Esophagus (tissue), 2 donors: Measurements from ENCODE around the gene RETREG1. TPM values are rescaled to one million over a fixed set of nuclear protein-coding genes. Genes with fewer than 3 reads are reported as not detected.

ENCODE experiments used
- H3K27ac ChIP-seq, 2 donors: one replicate each; pipeline ENCODE4 v1.5.1; 2013; ENCODE audit warnings: low read depth in 2 of 2, mild to moderate bottlenecking in 2 of 2, inconsistent platforms in 1 of 2, low read length in 1 of 2, moderate library complexity in 1 of 2
- H3K27me3 ChIP-seq, 2 donors: one replicate each; pipeline ENCODE4 v1.6.1; 2013; ENCODE audit warnings: low read length in 2 of 2, control low read depth in 1 of 2, mild to moderate bottlenecking in 1 of 2; ENCODE audit not compliant: insufficient read depth in 2 of 2, control insufficient read depth in 1 of 2
- H3K36me3 ChIP-seq, 2 donors: one replicate each; pipeline ENCODE4 v1.6.1; 2013; ENCODE audit warnings: low read length in 1 of 2; ENCODE audit not compliant: control insufficient read depth in 2 of 2, insufficient read depth in 2 of 2
- H3K4me1 ChIP-seq, 2 donors: one replicate each; pipeline ENCODE4 v1.6.1; 2013; ENCODE audit warnings: low read length in 1 of 2; ENCODE audit not compliant: control insufficient read depth in 2 of 2, insufficient read depth in 2 of 2
- H3K4me3 ChIP-seq, 2 donors: one replicate each; pipeline ENCODE4 v1.5.1; 2013; ENCODE audit warnings: low read length in 2 of 2, mild to moderate bottlenecking in 2 of 2, low read depth in 1 of 2, moderate library complexity in 1 of 2
- H3K9me3 ChIP-seq, 2 donors: one replicate each; pipeline ENCODE4 v1.6.1; 2013; ENCODE audit warnings: mild to moderate bottlenecking in 2 of 2, low read depth in 1 of 2, low read length in 1 of 2, moderate library complexity in 1 of 2; ENCODE audit not compliant: control insufficient read depth in 2 of 2, insufficient read depth in 1 of 2
- WGBS, 2 donors: extraction: QIAGEN DNeasy Blood & Tissue Kit; methylation state at CpG; one replicate each; pipeline ENCODE4 v1.1.7; 2013; 5-methylcytosine and 5-hydroxymethylcytosine counted together
- polyA plus RNA-seq, 2 donors: library from polyadenylated mRNA; stranded (reverse); fragments of 200-250 nt; gene quantifications; one replicate each; pipeline ENCODE4 v1.2.3, GENCODE V29; 2013
- donor health status: healthy with polysubstance abuse.
- donor health status: Bipolar disorder and iron deficiency.

Gene RETREG1, protein sequence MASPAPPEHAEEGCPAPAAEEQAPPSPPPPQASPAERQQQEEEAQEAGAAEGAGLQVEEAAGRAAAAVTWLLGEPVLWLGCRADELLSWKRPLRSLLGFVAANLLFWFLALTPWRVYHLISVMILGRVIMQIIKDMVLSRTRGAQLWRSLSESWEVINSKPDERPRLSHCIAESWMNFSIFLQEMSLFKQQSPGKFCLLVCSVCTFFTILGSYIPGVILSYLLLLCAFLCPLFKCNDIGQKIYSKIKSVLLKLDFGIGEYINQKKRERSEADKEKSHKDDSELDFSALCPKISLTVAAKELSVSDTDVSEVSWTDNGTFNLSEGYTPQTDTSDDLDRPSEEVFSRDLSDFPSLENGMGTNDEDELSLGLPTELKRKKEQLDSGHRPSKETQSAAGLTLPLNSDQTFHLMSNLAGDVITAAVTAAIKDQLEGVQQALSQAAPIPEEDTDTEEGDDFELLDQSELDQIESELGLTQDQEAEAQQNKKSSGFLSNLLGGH
- 1 to 10 TPM; 1.0 TPM for polyA plus RNA-seq

DNA sequence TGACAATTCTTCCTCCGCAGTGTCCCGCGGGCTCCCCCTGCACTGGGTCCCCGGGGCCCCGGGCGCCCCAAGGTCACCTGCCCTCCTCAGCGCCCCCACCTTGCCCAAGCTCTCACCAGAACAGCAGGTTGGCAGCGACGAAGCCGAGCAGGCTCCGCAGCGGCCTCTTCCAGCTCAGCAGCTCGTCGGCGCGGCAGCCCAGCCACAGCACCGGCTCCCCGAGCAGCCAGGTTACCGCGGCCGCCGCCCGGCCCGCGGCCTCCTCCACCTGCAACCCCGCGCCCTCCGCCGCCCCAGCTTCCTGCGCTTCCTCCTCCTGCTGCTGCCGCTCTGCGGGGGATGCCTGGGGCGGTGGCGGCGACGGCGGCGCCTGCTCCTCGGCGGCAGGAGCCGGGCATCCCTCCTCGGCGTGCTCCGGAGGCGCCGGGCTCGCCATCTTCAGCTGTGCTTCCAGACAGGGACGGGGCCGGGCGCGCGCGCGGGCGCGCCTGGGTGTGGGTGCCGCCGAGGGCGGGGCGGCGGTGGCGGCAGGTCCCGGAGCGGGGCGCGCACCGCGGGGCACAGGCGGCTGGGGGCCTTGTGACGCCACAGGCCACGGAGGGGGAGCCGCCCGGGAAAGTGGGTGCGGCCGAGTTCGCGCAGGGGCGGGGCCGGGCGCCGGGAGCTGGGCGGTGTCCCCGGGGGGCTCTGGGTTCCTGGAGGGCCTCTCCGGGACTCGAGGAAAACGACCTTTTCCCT, at the start of gene RETREG1:
Gene RETREG1 (minus strand): TSS at position 462 of the 738 bp plus-strand sequence. CDS start 26 bp downstream, at position 436.
- H3K36me3 ChIP-seq: no peaks in the 10 kb centered on the region
- H3K27ac ChIP-seq: peak within 1 kb of the TSS; percentile 36 to 47
- H3K27me3 ChIP-seq: no peaks in the 10 kb centered on the region
- 0 to 1% methylated on average over 53 to 86 of the region's 86 CpGs for WGBS, 2 donors
- peaks cover 5 to 7% of the 10 kb centered on the region in 2 donors for H3K4me1 ChIP-seq
- H3K9me3 ChIP-seq: no peaks in the 10 kb centered on the region
- H3K4me3 ChIP-seq: peak within 1 kb of the TSS; percentile 64 to 69

GRCh38 chr5:16666130-16666882, 49.5 kb upstream of the RETREG1 start:
- Histone ChIP-seq H3K9me3 (no peaks in the 10 kb centered on the region), H3K4me3 (no peak overlapping the region), H3K4me1 (no peaks in the 10 kb centered on the region), H3K36me3 (peaks cover 0 to 13% of the 10 kb centered on the region in 2 donors), H3K27me3 (no peaks in the 10 kb centered on the region), H3K27ac (no peak overlapping the region)
- WGBS, 2 donors: 56 to 62% methylated on average over 19 of the region's 19 CpGs

DNA sequence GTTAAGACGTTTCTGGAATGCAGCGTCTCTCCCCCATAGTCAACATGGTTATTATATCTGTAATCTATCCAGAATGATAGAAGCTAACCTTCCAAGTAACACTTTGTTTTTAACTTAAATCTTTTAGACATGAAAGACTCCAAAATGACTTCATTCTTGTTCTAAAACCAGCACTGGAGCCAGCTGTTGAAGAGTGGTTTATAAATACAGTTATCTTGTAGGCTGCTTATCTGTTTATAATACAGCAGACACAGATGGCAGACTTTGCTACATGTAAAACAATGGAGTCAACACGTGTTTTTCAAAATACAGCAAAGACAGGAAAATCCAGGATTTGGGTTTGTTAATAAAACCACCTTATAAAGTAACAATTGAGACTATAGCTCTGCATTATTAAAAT, 48.8 kb upstream of the RETREG1 start:
- H3K27ac ChIP-seq: no peak overlapping the region
- WGBS, 2 donors: 30 to 35% methylated on average over 3 of the region's 3 CpGs

GRCh38 chr5:16664368-16664767, 47.6 kb upstream of the RETREG1 start:
- 91 to 94% methylated on average over 5 of the region's 5 CpGs for WGBS, 2 donors
- H3K36me3 ChIP-seq: peaks cover 0 to 6% of the 10 kb centered on the region in 2 donors
- no peaks in the 10 kb centered on the region for H3K9me3 ChIP-seq
- no peaks in the 10 kb centered on the region for H3K27me3 ChIP-seq
- H3K4me3 ChIP-seq: no peak overlapping the region
- no peaks in the 10 kb centered on the region for H3K4me1 ChIP-seq
- H3K27ac ChIP-seq: no peak overlapping the region

More for the DNA sequence above, 48.8 kb upstream of the RETREG1 start:
- Histone ChIP-seq H3K9me3 (no peaks in the 10 kb centered on the region), H3K27me3 (no peaks in the 10 kb centered on the region), H3K4me1 (no peaks in the 10 kb centered on the region), H3K36me3 (peaks cover 0 to 9% of the 10 kb centered on the region in 2 donors), H3K4me3 (no peak overlapping the region)

- H3K36me3 ChIP-seq: peaks cover 0 to 6% of the 10 kb centered on the region in 2 donors
- no peaks in the 10 kb centered on the region for H3K4me1 ChIP-seq
- no peaks in the 10 kb centered on the region for H3K27me3 ChIP-seq
- WGBS, 2 donors: 84 to 86% methylated on average over 4 of the region's 4 CpGs
- no peak overlapping the region for H3K4me3 ChIP-seq
- no peak overlapping the region for H3K27ac ChIP-seq
- no peaks in the 10 kb centered on the region for H3K9me3 ChIP-seq
Observed at GRCh38 chr5:16663840-16664239, 47.0 kb upstream of the RETREG1 start.

DNA sequence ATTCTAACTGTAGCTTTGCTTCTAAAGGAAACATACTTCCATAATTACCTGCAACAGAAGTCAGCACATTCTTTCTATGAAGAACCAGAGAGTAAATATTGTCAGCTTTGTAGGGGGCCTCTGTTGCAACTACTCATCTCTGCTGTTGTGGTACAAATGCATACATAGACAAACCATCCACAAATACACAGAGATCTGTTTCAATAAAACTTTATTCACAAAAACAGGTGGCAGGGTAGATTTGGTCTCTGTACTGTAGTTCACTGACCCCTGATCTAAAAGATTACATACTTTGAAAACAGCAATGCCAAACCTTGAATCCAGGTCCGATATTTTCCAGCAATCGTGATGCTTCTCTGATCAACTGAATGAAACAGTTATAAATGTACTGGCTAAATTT, 44.9 kb upstream of the RETREG1 start:
- Histone ChIP-seq H3K27ac (no peak overlapping the region), H3K36me3 (peaks cover 0 to 6% of the 10 kb centered on the region in 2 donors), H3K27me3 (no peaks in the 10 kb centered on the region), H3K4me3 (no peak overlapping the region), H3K4me1 (no peaks in the 10 kb centered on the region), H3K9me3 (no peaks in the 10 kb centered on the region)
- 90 to 94% methylated on average over 2 of the region's 2 CpGs for WGBS, 2 donors

- 72 to 94% methylated on average over 5 of the region's 5 CpGs for WGBS, 2 donors
- no peaks in the 10 kb centered on the region for H3K9me3 ChIP-seq
- no peaks in the 10 kb centered on the region for H3K4me1 ChIP-seq
- no peak overlapping the region for H3K4me3 ChIP-seq
- H3K36me3 ChIP-seq: peaks cover 0 to under 1% of the 10 kb centered on the region in 2 donors
- H3K27ac ChIP-seq: no peak overlapping the region
- no peaks in the 10 kb centered on the region for H3K27me3 ChIP-seq
Observed at GRCh38 chr5:16660982-16661381, 44.2 kb upstream of the RETREG1 start.

DNA sequence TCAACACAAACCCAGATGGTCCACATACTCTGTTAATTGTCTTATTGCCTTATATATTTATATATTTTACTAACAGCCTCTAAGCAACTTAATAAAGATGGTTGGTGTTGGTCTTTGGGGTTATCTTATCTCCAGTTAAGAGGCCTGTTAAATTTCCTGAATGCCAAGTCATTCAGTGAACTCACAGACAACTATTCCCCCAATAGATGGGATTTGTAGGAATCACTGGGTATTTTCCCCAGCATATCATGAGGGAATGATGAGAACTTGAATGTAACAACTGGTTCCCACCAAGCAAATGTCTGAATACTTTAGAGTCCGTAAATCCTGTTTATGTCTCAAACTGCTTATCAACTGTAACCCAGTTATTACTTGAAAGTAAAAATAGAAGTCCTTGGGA, 42.7 kb upstream of the RETREG1 start:
- no peaks in the 10 kb centered on the region for H3K4me1 ChIP-seq
- no peaks in the 10 kb centered on the region for H3K36me3 ChIP-seq
- H3K27me3 ChIP-seq: no peaks in the 10 kb centered on the region
- H3K9me3 ChIP-seq: no peaks in the 10 kb centered on the region
- no peak overlapping the region for H3K4me3 ChIP-seq
- H3K27ac ChIP-seq: no peak overlapping the region
- 84 to 85% methylated on average over 1 of the region's 1 CpG for WGBS, 2 donors

DNA sequence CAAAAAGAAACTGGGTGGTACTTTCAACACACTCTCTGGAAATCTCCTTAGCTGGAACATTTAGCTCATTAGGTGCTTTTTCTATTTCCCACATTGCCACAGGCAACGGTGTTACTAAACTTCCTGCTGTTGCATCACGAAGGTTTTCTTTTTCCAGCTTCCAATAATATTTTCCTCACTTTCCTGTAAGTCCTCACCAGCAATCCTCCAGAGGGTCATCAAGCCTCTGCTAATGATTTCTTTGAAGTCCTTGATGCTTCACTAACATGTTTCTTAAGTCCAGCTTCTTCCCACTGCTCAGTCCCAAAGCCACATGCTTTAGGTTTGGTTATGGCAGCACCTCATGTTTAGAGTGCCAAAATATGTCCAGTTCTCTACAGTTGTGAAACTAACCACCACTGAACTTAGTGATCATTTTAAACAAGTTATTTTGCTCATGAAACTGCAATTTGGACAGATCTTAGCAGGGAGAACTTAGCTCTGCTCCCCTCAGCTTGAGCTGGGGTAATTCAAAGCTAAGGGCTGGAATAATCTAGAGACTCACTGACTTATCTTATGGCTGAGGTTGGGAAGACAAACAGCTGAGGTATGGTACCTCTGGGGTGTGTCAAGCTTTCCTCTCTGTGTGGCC, 39.9 kb upstream of the RETREG1 start:
- H3K27ac ChIP-seq: no peak overlapping the region
- WGBS, 2 donors: 30 to 43% methylated on average over 2 of the region's 2 CpGs

More for the DNA sequence above, 39.9 kb upstream of the RETREG1 start:
- Histone ChIP-seq H3K36me3 (no peaks in the 10 kb centered on the region), H3K9me3 (no peaks in the 10 kb centered on the region), H3K27me3 (no peaks in the 10 kb centered on the region), H3K4me1 (no peaks in the 10 kb centered on the region), H3K4me3 (no peak overlapping the region)
